Calu3 (cell line): Measurements from ENCODE around the gene MYEOV. TPM values are rescaled to one million over a fixed set of nuclear protein-coding genes. Genes with fewer than 3 reads are reported as not detected.

ENCODE experiments used
- BruUV-seq: library from RNA; stranded (reverse); fragments of 400-500 nt; replicated peaks from 2 replicates; lab custom pipeline; 2021; lab: Mats Ljungman, UMichigan
- CTCF ChIA-PET: fragments of 300-600 bp; sonication (Branson Sonifier 250); formaldehyde crosslinking; loops from one replicate; lab custom pipeline; 2022; ENCODE audit warnings: antibody characterized with exemption; lab: Charles Lee
- DNase-seq: peaks from one replicate; pipeline ENCODE4 v3.0.0; 2022
- H3K27ac Mint-ChIP-seq: one replicate; pipeline ENCODE4 v1.8.0; 2022; ENCODE audit warnings: mixed read lengths; ENCODE audit not compliant: unreplicated experiment
- H3K27me3 Mint-ChIP-seq: one replicate; pipeline ENCODE4 v1.8.0; 2022; ENCODE audit warnings: mixed read lengths; ENCODE audit not compliant: unreplicated experiment
- H3K36me3 Mint-ChIP-seq: one replicate; pipeline ENCODE4 v1.8.0; 2022; ENCODE audit warnings: mild to moderate bottlenecking, moderate library complexity, mixed read lengths; ENCODE audit not compliant: insufficient read depth, unreplicated experiment
- H3K4me1 Mint-ChIP-seq: one replicate; pipeline ENCODE4 v1.8.0; 2022; ENCODE audit warnings: mild to moderate bottlenecking, low read depth, mixed read lengths; ENCODE audit not compliant: unreplicated experiment
- H3K4me3 Mint-ChIP-seq: one replicate; pipeline ENCODE4 v1.8.0; 2022; ENCODE audit warnings: mild to moderate bottlenecking, low read depth, moderate library complexity, mixed read lengths; ENCODE audit not compliant: unreplicated experiment
- H3K9me3 Mint-ChIP-seq: one replicate; pipeline ENCODE4 v1.8.0; 2022; ENCODE audit warnings: low read depth, mixed read lengths; ENCODE audit not compliant: unreplicated experiment
- CTCF ChIP-seq: fragments of 200-600 bp; IDR thresholded peaks from one replicate; pipeline ENCODE4 v1.8.0; 2022; ENCODE audit warnings: antibody characterized with exemption; ENCODE audit not compliant: unreplicated experiment
- intact Hi-C: fragments of 100-400 bp; cut with micrococcal nuclease; formaldehyde crosslinking; loops from one replicate; pipeline ENCODE4 v1.10.0; 2022; ENCODE audit not compliant: unreplicated experiment
- total RNA-seq: library from RNA; stranded (reverse); gene quantifications from 2 replicates; pipeline ENCODE4 v1.2.3, GENCODE V29; 2022

The MYEOV gene
- total RNA-seq, 1 experiment from 2014 or later: 79.9 TPM

GRCh38 chr11:69257838-69258658 lies 35.9 kb upstream of the MYEOV start:
- no peak for TF ChIP-seq CTCF
- CTCF ChIA-PET: interaction anchor here (0.8 to 1.6 kb wide), 2 partner anchors 16 to 20 kb away, joined by 3 to 5 read pairs; no protein-coding TSS in a partner anchor
- BruUV-seq: no TSS peak
- Mint-ChIP-seq H3K27me3 (no peaks in the 10 kb centered on the region), H3K9me3 (peaks cover 20% of the 10 kb centered on the region), H3K4me1 (peaks cover 12% of the 10 kb centered on the region), H3K27ac (no peak overlapping the region), H3K36me3 (peaks cover 4% of the 10 kb centered on the region), H3K4me3 (no peak overlapping the region)
- no peak for DNase-seq
- intact Hi-C loops: no loop called here

GRCh38 chr11:69259096-69259495 lies 34.9 kb upstream of the MYEOV start:
- no peak for DNase-seq
- Mint-ChIP-seq H3K9me3 (peaks cover 15% of the 10 kb centered on the region), H3K27ac (no peak overlapping the region), H3K4me1 (peaks cover 12% of the 10 kb centered on the region), H3K27me3 (no peaks in the 10 kb centered on the region), H3K36me3 (peaks cover 6% of the 10 kb centered on the region), H3K4me3 (no peak overlapping the region)
- CTCF ChIA-PET: interaction anchor here (0.7 to 1.6 kb wide), 2 partner anchors 12 to 19 kb away, joined by 3 to 5 read pairs; no protein-coding TSS in a partner anchor
- no TSS peak for BruUV-seq
- TF ChIP-seq CTCF: no peak
- intact Hi-C loops: no loop called here

GRCh38 chr11:69260622-69261021 lies 33.3 kb upstream of the MYEOV start:
- Mint-ChIP-seq H3K9me3 (peaks cover 12% of the 10 kb centered on the region), H3K4me3 (no peak overlapping the region), H3K27me3 (no peaks in the 10 kb centered on the region), H3K27ac (no peak overlapping the region), H3K36me3 (peaks cover 6% of the 10 kb centered on the region), H3K4me1 (peaks cover 12% of the 10 kb centered on the region)
- no peak for DNase-seq
- CTCF ChIA-PET: interaction anchor here (1.4 kb wide), 1 partner anchor 14 kb away, joined by 4 read pairs; no protein-coding TSS in a partner anchor
- no peak for TF ChIP-seq CTCF
- intact Hi-C loops: no loop called here
- BruUV-seq: no TSS peak

GRCh38 chr11:69261116-69261515 lies 32.8 kb upstream of the MYEOV start:
- no peak for TF ChIP-seq CTCF
- H3K4me1 Mint-ChIP-seq: peaks cover 12% of the 10 kb centered on the region
- CTCF ChIA-PET: interaction anchor here (1.4 kb wide), 1 partner anchor 13 kb away, joined by 4 read pairs; no protein-coding TSS in a partner anchor
- no peak overlapping the region for H3K4me3 Mint-ChIP-seq
- H3K36me3 Mint-ChIP-seq: peaks cover 6% of the 10 kb centered on the region
- intact Hi-C loops: no loop called here
- no peak overlapping the region for H3K27ac Mint-ChIP-seq
- DNase-seq: no peak
- BruUV-seq: no TSS peak
- peaks cover 8% of the 10 kb centered on the region for H3K9me3 Mint-ChIP-seq
- H3K27me3 Mint-ChIP-seq: no peaks in the 10 kb centered on the region
